Stimulated activated naive CD8-positive, alpha-beta T cell treated with anti-CD3 and anti-CD28 coated beads, Interleukin-15, Interleukin-2, amounts not matched to agents 100 ng/mL and 50 ng/mL, for 24 hours (primary cell): ENCODE data around the gene TMEM63C.
"Not testable (repeated sequence)": the region's sequence is repeated elsewhere in the genome, so short reads cannot be mapped to it uniquely, and the experiment has no call there.

Experiments used
- H3K27ac Mint-ChIP-seq: one replicate; pipeline ENCODE4 v1.8.0; 2021; ENCODE audit warnings: mild to moderate bottlenecking, mixed read lengths
- H3K27me3 Mint-ChIP-seq: one replicate; pipeline ENCODE4 v1.8.0; 2021; ENCODE audit warnings: mixed read lengths
- H3K36me3 Mint-ChIP-seq: one replicate; pipeline ENCODE4 v1.8.0; 2021; ENCODE audit warnings: low read depth, mixed read lengths
- H3K4me1 Mint-ChIP-seq: one replicate; pipeline ENCODE4 v1.8.0; 2021; ENCODE audit warnings: low read depth, mixed read lengths
- H3K4me3 Mint-ChIP-seq: one replicate; pipeline ENCODE4 v1.8.0; 2021; ENCODE audit warnings: mild to moderate bottlenecking, mixed read lengths
- H3K9me3 Mint-ChIP-seq: one replicate; pipeline ENCODE4 v1.8.0; 2021; ENCODE audit warnings: mixed read lengths

The TMEM63C gene

GRCh38 chr14:77148510-77149231 lies 32.9 kb upstream of the TMEM63C start:
- no peaks in the 10 kb centered on the region for H3K9me3 Mint-ChIP-seq
- H3K4me3 Mint-ChIP-seq = no peak overlapping the region
- no peaks in the 10 kb centered on the region for H3K36me3 Mint-ChIP-seq
- no peaks in the 10 kb centered on the region for H3K4me1 Mint-ChIP-seq
- no peak overlapping the region for H3K27ac Mint-ChIP-seq
- peaks cover 52% of the 10 kb centered on the region for H3K27me3 Mint-ChIP-seq

GRCh38 chr14:77151245-77151644 lies 30.4 kb upstream of the TMEM63C start:
- Mint-ChIP-seq H3K27me3 (peaks cover 46% of the 10 kb centered on the region), H3K9me3 (no peaks in the 10 kb centered on the region), H3K27ac (no peak overlapping the region), H3K36me3 (no peaks in the 10 kb centered on the region), H3K4me3 (no peak overlapping the region), H3K4me1 (no peaks in the 10 kb centered on the region)

- Mint-ChIP-seq H3K4me3 (no peak overlapping the region), H3K4me1 (no peaks in the 10 kb centered on the region), H3K9me3 (no peaks in the 10 kb centered on the region), H3K27ac (no peak overlapping the region), H3K27me3 (peaks cover 41% of the 10 kb centered on the region), H3K36me3 (no peaks in the 10 kb centered on the region)
Observed at GRCh38 chr14:77151918-77152588, 29.5 kb upstream of the TMEM63C start.

- no peaks in the 10 kb centered on the region for H3K4me1 Mint-ChIP-seq
- H3K4me3 Mint-ChIP-seq = no peak overlapping the region
- no peak overlapping the region for H3K27ac Mint-ChIP-seq
- peaks cover 47% of the 10 kb centered on the region for H3K27me3 Mint-ChIP-seq
- no peaks in the 10 kb centered on the region for H3K9me3 Mint-ChIP-seq
- no peaks in the 10 kb centered on the region for H3K36me3 Mint-ChIP-seq
Observed at GRCh38 chr14:77153802-77154201, 27.8 kb upstream of the TMEM63C start.

- Mint-ChIP-seq H3K4me3 (no peak overlapping the region), H3K4me1 (no peaks in the 10 kb centered on the region), H3K27me3 (peaks cover 48% of the 10 kb centered on the region), H3K36me3 (no peaks in the 10 kb centered on the region), H3K9me3 (no peaks in the 10 kb centered on the region), H3K27ac (no peak overlapping the region)
Observed at GRCh38 chr14:77154421-77154820, 27.2 kb upstream of the TMEM63C start.

GRCh38 chr14:77155083-77155482 lies 26.5 kb upstream of the TMEM63C start:
- H3K4me1 Mint-ChIP-seq = no peaks in the 10 kb centered on the region
- H3K27me3 Mint-ChIP-seq = peaks cover 48% of the 10 kb centered on the region
- H3K36me3 Mint-ChIP-seq = no peaks in the 10 kb centered on the region
- no peak overlapping the region for H3K27ac Mint-ChIP-seq
- no peak overlapping the region for H3K4me3 Mint-ChIP-seq
- no peaks in the 10 kb centered on the region for H3K9me3 Mint-ChIP-seq

- no peak overlapping the region for H3K4me3 Mint-ChIP-seq
- peaks cover 58% of the 10 kb centered on the region for H3K27me3 Mint-ChIP-seq
- no peaks in the 10 kb centered on the region for H3K4me1 Mint-ChIP-seq
- no peak overlapping the region for H3K27ac Mint-ChIP-seq
- no peaks in the 10 kb centered on the region for H3K36me3 Mint-ChIP-seq
- H3K9me3 Mint-ChIP-seq = no peaks in the 10 kb centered on the region
Observed at GRCh38 chr14:77157740-77158139, 23.9 kb upstream of the TMEM63C start.

GRCh38 chr14:77158175-77158881 lies 23.3 kb upstream of the TMEM63C start:
- peaks cover 58% of the 10 kb centered on the region for H3K27me3 Mint-ChIP-seq
- no peaks in the 10 kb centered on the region for H3K36me3 Mint-ChIP-seq
- H3K27ac Mint-ChIP-seq = no peak overlapping the region
- no peak overlapping the region for H3K4me3 Mint-ChIP-seq
- no peaks in the 10 kb centered on the region for H3K4me1 Mint-ChIP-seq
- no peaks in the 10 kb centered on the region for H3K9me3 Mint-ChIP-seq

GRCh38 chr14:77158882-77159255 lies 22.7 kb upstream of the TMEM63C start:
- Mint-ChIP-seq H3K4me1 (no peaks in the 10 kb centered on the region), H3K27me3 (peaks cover 56% of the 10 kb centered on the region), H3K9me3 (no peaks in the 10 kb centered on the region), H3K27ac (no peak overlapping the region), H3K4me3 (no peak overlapping the region), H3K36me3 (no peaks in the 10 kb centered on the region)

- no peaks in the 10 kb centered on the region for H3K36me3 Mint-ChIP-seq
- no peaks in the 10 kb centered on the region for H3K4me1 Mint-ChIP-seq
- H3K27ac Mint-ChIP-seq = no peak overlapping the region
- H3K4me3 Mint-ChIP-seq = no peak overlapping the region
- H3K9me3 Mint-ChIP-seq = no peaks in the 10 kb centered on the region
- peaks cover 53% of the 10 kb centered on the region for H3K27me3 Mint-ChIP-seq
Observed at GRCh38 chr14:77161011-77161410, 20.6 kb upstream of the TMEM63C start.

GRCh38 chr14:77170045-77170444 lies 11.6 kb upstream of the TMEM63C start:
- Mint-ChIP-seq H3K4me3 (no peak overlapping the region), H3K36me3 (peaks cover 8% of the 10 kb centered on the region), H3K9me3 (peaks cover 18% of the 10 kb centered on the region), H3K27ac (no peak overlapping the region), H3K27me3 (peaks cover 28% of the 10 kb centered on the region), H3K4me1 (no peaks in the 10 kb centered on the region)

- Mint-ChIP-seq H3K4me3 (no peak overlapping the region), H3K36me3 (peaks cover 8% of the 10 kb centered on the region), H3K27ac (no peak overlapping the region), H3K27me3 (peaks cover 27% of the 10 kb centered on the region), H3K4me1 (no peaks in the 10 kb centered on the region), H3K9me3 (peaks cover 18% of the 10 kb centered on the region)
Observed at GRCh38 chr14:77172916-77173315, 8.7 kb upstream of the TMEM63C start.

- H3K27me3 Mint-ChIP-seq = peaks cover 26% of the 10 kb centered on the region
- not testable (repeated sequence) for H3K36me3 Mint-ChIP-seq, H3K4me3 Mint-ChIP-seq, H3K4me1 Mint-ChIP-seq, H3K27ac Mint-ChIP-seq
- H3K9me3 Mint-ChIP-seq = peaks cover 18% of the 10 kb centered on the region
Observed at GRCh38 chr14:77173911-77174617, 7.5 kb upstream of the TMEM63C start.

GRCh38 chr14:77175843-77176242 lies 5.8 kb upstream of the TMEM63C start:
- Mint-ChIP-seq H3K4me1 (no peaks in the 10 kb centered on the region), H3K27ac (no peak overlapping the region), H3K9me3 (peaks cover 8% of the 10 kb centered on the region)

GRCh38 chr14:77177702-77178101 lies 3.9 kb upstream of the TMEM63C start:
- H3K27me3 Mint-ChIP-seq = peaks cover 30% of the 10 kb centered on the region
- H3K9me3 Mint-ChIP-seq = no peaks in the 10 kb centered on the region
- H3K4me3 Mint-ChIP-seq = no peak overlapping the region
- H3K36me3 Mint-ChIP-seq = no peaks in the 10 kb centered on the region
- H3K27ac Mint-ChIP-seq = no peak overlapping the region
- peaks cover 10% of the 10 kb centered on the region for H3K4me1 Mint-ChIP-seq

More at GRCh38 chr14:77175843-77176242, 5.8 kb upstream of the TMEM63C start:
- peaks cover 29% of the 10 kb centered on the region for H3K27me3 Mint-ChIP-seq
- H3K36me3 Mint-ChIP-seq = no peaks in the 10 kb centered on the region
- no peak overlapping the region for H3K4me3 Mint-ChIP-seq
